SK-N-MC (cell line): ENCODE results near the gene RAB6B.

Experiments
- EZH2 ChIP-seq: fragments of 200-600 bp; sonication (generic); IDR thresholded peaks from one replicate; pipeline ENCODE4 v1.6.1; 2017; ENCODE audit warnings: antibody characterized with exemption
- FOXP2 ChIP-seq: optimal IDR thresholded peaks from 2 replicates; pipeline ENCODE3; 2011; ENCODE audit warnings: mild to moderate bottlenecking, moderate library complexity; ENCODE audit not compliant: insufficient read depth; ENCODE audit errors: extremely low read length, control extremely low read depth
- POLR2AphosphoS5 ChIP-seq: IDR thresholded peaks from 2 replicates; pipeline ENCODE4 v1.6.1; 2012; ENCODE audit warnings: mild to moderate bottlenecking, low read depth, low read length, borderline replicate concordance

DNA sequence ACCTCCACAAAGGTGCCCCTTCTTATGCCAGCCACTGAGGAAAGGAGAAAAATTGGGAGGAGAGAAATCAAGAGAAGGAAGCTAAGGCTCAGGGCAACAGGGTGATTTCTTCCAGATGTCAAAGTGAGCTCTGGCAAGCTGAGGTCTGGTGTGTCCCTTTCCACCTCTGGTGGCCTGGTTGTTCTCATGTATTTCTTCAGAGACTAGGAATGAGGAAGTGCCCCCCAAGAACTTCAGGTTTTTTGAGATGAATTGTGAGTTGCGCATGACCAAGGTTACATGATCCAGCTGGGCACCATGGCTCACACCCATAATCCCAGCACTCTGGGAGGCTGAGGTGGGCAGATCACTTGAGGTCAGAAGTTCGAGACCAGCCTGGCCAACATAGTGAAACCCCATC, 5.6 kb downstream of the RAB6B start:
- TF ChIP-seq EZH2 (no peak), POLR2AphosphoS5 (no peak), FOXP2 (no peak)
